GM12873 (cell line): Measurements from ENCODE around the gene PXYLP1.

ENCODE experiments used
- TF ChIP-seq, protein P1 (sequence below): IDR thresholded peaks from 2 replicates; pipeline ENCODE4 v1.5.1; 2012; ENCODE audit warnings: low read depth, mild to moderate bottlenecking, moderate library complexity, low read length, control low read depth; ENCODE audit not compliant: insufficient read depth; ENCODE audit errors: missing control alignments

The PXYLP1 gene

DNA sequence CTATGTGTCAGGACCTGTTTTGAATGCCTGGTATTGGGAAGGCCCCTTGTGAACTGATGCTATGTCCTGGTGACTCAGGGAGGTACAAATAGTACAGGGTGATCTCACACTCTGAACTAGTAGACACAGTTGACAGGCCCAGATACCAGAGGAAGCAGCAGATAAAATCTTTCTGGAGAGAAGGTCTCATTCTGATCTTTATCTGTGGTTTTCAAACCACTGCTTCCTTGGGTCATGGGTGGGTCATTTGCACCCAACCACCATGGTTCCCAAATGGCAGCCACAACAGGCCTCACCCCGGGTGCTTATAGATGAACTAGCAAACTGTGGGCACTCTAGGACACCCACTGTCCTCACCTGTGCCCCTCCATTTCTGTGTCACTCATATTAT is 43.4 kb downstream of the PXYLP1 start:
- TF ChIP-seq, protein P1, sequence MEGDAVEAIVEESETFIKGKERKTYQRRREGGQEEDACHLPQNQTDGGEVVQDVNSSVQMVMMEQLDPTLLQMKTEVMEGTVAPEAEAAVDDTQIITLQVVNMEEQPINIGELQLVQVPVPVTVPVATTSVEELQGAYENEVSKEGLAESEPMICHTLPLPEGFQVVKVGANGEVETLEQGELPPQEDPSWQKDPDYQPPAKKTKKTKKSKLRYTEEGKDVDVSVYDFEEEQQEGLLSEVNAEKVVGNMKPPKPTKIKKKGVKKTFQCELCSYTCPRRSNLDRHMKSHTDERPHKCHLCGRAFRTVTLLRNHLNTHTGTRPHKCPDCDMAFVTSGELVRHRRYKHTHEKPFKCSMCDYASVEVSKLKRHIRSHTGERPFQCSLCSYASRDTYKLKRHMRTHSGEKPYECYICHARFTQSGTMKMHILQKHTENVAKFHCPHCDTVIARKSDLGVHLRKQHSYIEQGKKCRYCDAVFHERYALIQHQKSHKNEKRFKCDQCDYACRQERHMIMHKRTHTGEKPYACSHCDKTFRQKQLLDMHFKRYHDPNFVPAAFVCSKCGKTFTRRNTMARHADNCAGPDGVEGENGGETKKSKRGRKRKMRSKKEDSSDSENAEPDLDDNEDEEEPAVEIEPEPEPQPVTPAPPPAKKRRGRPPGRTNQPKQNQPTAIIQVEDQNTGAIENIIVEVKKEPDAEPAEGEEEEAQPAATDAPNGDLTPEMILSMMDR = no peak

DNA sequence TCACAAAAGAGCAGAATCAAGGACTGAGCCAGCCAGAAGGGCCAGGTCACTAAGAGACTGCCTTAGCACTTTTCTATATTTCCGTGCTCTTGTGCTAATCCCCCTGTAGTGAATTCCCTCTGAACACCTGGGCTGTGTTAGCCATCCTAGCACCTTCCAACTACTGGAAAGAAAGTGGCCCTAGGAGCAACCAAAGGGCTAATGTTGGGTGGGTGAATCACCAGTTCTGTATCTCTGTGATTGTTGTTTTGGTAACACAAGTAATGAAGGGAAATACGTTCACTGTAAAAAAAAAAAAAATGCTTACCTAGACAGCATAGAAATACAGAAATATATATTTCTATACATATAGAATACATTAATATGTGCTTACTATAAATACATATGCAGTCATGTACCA is 43.9 kb downstream of the PXYLP1 start:
- TF ChIP-seq, protein P1 = no peak

DNA sequence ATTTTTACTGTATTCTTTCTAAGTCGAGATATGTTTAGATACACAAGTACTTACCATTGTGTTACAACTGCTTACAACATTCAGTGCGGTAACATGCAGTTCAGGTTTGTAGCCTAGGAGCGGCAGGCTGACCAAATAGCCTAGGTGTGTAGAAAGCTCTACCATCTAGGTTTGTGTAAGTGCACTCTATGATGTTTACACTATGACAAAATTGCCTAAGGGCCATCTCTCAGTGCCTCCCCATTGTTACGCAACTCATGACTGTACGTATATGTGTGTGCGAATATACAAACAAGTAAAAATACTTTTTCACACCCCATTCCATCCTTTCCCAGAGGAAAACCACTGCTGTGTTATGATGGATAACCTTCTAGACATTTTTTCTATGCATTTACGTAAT is 44.3 kb downstream of the PXYLP1 start:
- TF ChIP-seq, protein P1 = no peak

DNA sequence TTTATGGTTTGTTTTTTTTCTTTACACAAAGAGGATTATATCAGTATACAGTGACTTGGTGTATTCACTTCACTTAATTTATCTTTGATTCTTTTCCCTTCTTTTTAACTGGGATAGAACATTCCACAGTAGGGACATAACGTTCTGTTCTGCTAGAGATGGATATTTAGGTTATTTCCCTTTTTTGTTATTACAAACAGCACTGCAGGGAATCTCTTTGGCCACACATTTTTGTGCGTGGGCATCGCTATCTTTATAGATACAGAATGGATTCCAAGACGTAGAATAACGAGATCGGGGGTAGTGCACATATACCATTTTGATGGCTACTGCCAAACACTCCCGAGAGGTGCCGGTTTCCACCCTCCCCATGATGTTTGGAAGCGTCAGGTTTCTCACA is 44.8 kb downstream of the PXYLP1 start:
- TF ChIP-seq, protein P1 = no peak

DNA sequence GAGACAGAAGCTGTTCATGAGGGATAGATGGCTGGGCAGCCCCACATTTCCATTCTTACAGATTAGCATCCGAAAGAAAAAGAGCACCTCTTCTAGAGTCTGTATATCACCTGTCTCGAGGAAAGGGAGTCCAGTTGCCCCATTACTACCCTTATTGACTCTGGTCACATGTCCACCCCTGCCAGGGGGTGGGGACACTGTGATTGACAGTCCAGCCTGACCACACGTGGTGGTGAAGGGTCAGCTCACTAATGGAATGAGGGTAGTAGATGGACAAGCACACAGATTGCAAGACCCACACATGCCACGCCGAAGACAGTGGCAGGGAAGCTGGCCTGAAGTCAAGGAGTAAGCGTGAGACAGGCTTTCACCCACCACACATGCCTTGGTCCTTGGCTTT is 45.8 kb downstream of the PXYLP1 start:
- TF ChIP-seq, protein P1 = no peak

DNA sequence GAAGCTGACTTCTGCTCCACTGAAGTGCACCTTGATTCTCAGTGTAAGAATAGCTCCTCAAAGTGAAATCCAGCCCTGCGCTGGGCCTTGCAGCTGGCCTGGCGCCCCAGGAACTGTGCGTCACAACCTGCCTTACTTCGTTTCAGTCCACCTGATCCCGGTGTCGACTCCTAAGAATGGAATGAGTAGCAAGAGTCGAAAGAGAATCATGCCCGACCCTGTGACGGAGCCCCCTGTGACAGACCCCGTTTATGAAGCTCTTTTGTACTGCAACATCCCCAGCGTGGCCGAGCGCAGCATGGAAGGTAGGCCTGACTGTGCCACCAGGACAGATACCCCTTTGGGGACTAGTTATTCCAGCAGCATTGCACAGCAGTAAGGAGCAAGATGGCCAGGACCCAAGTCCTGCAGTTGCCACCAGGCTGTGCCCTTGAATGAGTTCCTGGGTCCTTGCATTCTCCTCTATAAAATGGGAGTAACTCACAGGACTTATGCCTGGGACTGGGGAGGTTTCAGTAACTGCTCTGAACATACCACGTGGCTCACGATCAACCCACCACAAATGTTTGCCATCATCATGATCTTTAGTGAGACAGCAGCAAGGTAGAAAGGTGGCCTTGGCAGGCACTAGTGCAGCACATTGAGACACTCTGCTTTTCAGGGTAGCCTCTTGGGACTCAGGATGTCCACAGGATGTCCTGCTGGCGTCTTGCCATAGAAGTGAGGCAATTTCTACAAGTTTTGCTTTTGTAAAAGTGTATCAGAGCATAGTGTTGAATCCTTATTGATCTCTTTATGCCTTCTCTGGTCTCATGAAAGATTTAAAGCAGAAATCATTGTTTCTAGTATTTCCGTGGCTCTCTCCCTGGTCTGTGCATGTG is 46.8 kb downstream of the PXYLP1 start:
- TF ChIP-seq, protein P1 = no peak

DNA sequence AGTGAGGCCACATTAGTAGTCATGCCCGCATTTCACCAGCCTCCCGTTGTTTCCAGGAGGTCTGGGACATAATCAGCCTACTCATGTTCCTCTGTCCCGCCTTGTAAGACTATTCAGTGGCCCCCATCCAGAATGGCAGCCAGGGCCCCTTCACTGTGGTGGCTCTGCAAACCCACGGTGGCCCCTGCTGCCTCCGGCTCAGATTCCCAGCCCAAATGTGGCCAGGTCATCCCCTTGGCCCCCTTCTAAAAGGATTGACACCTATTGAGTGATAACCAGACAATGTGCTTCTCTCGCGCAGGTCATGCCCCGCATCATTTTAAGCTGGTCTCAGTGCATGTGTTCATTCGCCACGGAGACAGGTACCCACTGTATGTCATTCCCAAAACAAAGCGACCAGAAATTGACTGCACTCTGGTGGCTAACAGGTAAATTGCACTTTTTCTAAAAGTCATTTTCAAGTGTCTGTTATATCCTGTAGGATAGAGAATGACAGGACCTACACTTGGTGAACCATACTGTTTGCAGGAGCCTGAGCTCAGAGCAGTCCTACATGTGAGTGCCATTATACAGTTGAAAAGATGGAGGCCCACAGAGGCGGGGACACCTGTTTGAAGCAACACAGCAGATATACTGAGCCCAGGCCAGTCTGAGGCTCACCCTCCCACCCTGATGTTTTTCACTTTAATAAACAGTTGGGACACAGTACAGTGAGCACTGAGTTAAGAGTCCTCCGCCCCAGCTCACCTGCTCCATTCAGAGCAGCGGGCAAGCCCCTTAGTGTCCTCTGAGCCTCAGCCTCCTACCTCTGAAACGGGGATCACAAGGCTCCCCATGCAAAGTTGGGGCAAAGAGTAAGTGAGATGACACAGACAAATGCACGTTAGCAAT is 47.7 kb downstream of the PXYLP1 start:
- TF ChIP-seq, protein P1 = peak; percentile 69
